NCI-H187 (cell line): ENCODE results near the gene SH3GLB2.

Source experiments
- DNase-seq, 2 experiments: peaks; one replicate each; lab custom pipeline; 2025; lab: John Stamatoyannopoulos, UW

SH3GLB2 gene

GRCh38 chr9:129028192-129028966 is at the start of gene SH3GLB2:
SH3GLB2 (minus strand) TSS chr9:129028331; CDS start chr9:129028154, 177 bp downstream.
- DNase-seq, result peak; percentile 36 to 61

GRCh38 chr9:129077236-129077635 is 49.1 kb upstream of the SH3GLB2 start:
- no peak for DNase-seq

- DNase-seq, result no peak
Observed at GRCh38 chr9:129076640-129077037, 48.5 kb upstream of the SH3GLB2 start.

- DNase-seq, result no peak
Observed at GRCh38 chr9:129075996-129076639, 48.0 kb upstream of the SH3GLB2 start.

GRCh38 chr9:129074106-129074505 is 46.0 kb upstream of the SH3GLB2 start:
- DNase-seq, result no peak

GRCh38 chr9:129073404-129073803 is 45.3 kb upstream of the SH3GLB2 start:
- no peak for DNase-seq

- no peak for DNase-seq
Observed at GRCh38 chr9:129072171-129072570, 44.0 kb upstream of the SH3GLB2 start.

- no peak for DNase-seq
Observed at GRCh38 chr9:129071526-129072126, 43.5 kb upstream of the SH3GLB2 start.

- no peak for DNase-seq
Observed at GRCh38 chr9:129070696-129071525, 42.8 kb upstream of the SH3GLB2 start.

GRCh38 chr9:129069862-129070641 is 41.9 kb upstream of the SH3GLB2 start:
- no peak for DNase-seq

GRCh38 chr9:129068990-129069861 is 41.1 kb upstream of the SH3GLB2 start:
- DNase-seq, result no peak

GRCh38 chr9:129068110-129068509 is 40.0 kb upstream of the SH3GLB2 start:
- no peak for DNase-seq

GRCh38 chr9:129064499-129064908 is 36.4 kb upstream of the SH3GLB2 start:
- DNase-seq, result no peak

GRCh38 chr9:129063061-129063460 is 34.9 kb upstream of the SH3GLB2 start:
- no peak for DNase-seq

- DNase-seq, result no peak
Observed at GRCh38 chr9:129060991-129061390, 32.9 kb upstream of the SH3GLB2 start.

GRCh38 chr9:129059796-129060785 is 32.0 kb upstream of the SH3GLB2 start:
- no peak for DNase-seq

- no peak for DNase-seq
Observed at GRCh38 chr9:129058965-129059795, 31.0 kb upstream of the SH3GLB2 start.

GRCh38 chr9:129054163-129054851 is 26.2 kb upstream of the SH3GLB2 start:
- DNase-seq, result no peak
